Muscle layer of colon (tissue), 2 donors: ENCODE data around the gene DENND1C.
A peak's percentile ranks its signal among the peaks of the same experiment; 100 is the strongest.
"Not testable (repeated sequence)": the region's sequence is repeated elsewhere in the genome, so short reads cannot be mapped to it uniquely, and the experiment has no call there.

Experiments
- H3K27ac ChIP-seq: one replicate; pipeline ENCODE4 v1.7.0; 2013; ENCODE audit warnings: low read depth, mild to moderate bottlenecking, low read length, moderate library complexity
- H3K27me3 ChIP-seq, 2 donors: one replicate each; pipeline ENCODE4 v1.7.0; 2013; ENCODE audit warnings: low read length in 2 of 2, mild to moderate bottlenecking in 2 of 2; ENCODE audit not compliant: insufficient read depth in 2 of 2, control insufficient read depth in 1 of 2
- H3K36me3 ChIP-seq: one replicate; pipeline ENCODE4 v1.7.0; 2013; ENCODE audit warnings: mild to moderate bottlenecking, low read length; ENCODE audit not compliant: insufficient read depth
- H3K4me1 ChIP-seq: one replicate; pipeline ENCODE4 v1.7.0; 2013; ENCODE audit warnings: mild to moderate bottlenecking, low read length; ENCODE audit not compliant: insufficient read depth
- H3K4me3 ChIP-seq, 2 donors: one replicate each; pipeline ENCODE4 v1.7.0; 2013; ENCODE audit warnings: low read length in 2 of 2, low read depth in 1 of 2, mild to moderate bottlenecking in 1 of 2, moderate library complexity in 1 of 2
- H3K9ac ChIP-seq: one replicate; pipeline ENCODE4 v1.7.0; 2013; ENCODE audit warnings: low read length
- H3K9me3 ChIP-seq: one replicate; pipeline ENCODE4 v1.7.0; 2013; ENCODE audit warnings: mild to moderate bottlenecking, low read length
- donor health status: abdominal sarcoma.
- donor health status: Adenocarcinoma of cecum.

Gene DENND1C

DNA sequence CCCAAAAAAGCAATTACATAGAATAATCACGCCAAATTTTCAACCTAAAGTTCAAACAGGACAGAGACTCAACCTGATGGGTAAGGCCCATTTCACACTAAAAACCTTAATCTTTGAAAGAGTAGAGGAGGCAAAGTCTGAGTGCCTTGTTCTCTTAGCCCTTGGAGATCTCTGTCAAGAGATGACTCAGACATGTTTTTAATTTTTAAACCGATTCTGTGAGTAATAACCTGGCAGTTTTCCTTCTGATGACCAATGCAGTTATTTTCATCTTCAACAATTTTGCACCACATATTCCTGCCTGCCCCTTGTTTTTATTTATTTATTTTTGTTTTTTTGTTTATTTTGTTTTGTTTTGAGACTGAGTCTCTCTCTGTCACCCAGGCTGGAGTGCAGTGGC is 37.7 kb upstream of the DENND1C start:
- H3K27me3 ChIP-seq = no peaks in the 10 kb centered on the region
- no peak overlapping the region for H3K27ac ChIP-seq
- no peaks in the 10 kb centered on the region for H3K9me3 ChIP-seq
- H3K4me1 ChIP-seq = peaks cover 5% of the 10 kb centered on the region
- H3K36me3 ChIP-seq = no peaks in the 10 kb centered on the region
- no peak overlapping the region for H3K9ac ChIP-seq
- no peak overlapping the region for H3K4me3 ChIP-seq

GRCh38 chr19:6518145-6518911 is 36.7 kb upstream of the DENND1C start:
- Histone ChIP-seq H3K9ac (no peak overlapping the region), H3K36me3 (no peaks in the 10 kb centered on the region), H3K4me1 (peaks cover 5% of the 10 kb centered on the region), H3K4me3 (no peak overlapping the region), H3K27ac (no peak overlapping the region), H3K9me3 (no peaks in the 10 kb centered on the region), H3K27me3 (no peaks in the 10 kb centered on the region)

DNA sequence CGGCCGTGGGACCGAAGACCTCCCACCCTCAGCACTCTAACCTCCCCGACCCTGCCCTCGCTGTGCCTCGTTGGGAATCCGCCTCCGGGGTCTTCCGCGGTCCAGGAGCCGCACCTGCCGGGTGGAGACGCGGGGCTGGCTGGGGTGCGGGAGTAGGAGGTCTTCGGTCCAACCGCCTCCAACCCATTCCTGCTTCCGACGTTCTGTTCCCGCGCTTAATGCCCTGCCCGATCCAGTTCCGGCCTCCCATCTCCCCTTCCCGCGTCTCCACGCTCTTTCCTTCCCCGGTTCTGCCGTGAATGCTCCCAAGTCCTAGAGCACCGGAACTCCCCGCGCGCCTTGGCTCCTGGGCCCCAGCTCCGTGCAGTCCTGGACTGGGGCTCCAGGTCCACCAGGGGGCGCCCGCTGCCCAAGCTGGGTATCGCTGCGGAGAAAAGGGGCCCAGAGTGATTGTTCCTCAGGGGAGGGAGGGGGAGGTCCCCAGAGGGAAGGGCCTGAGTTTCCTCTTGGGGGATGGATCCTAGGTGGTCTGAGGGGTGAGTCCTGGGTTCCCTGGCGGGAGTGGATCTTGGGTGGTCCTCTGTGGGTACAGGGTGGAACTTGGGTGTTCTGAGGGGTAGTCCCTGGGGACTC is 35.2 kb upstream of the DENND1C start:
- Histone ChIP-seq H3K4me3 (peak overlapping the region; percentile 52 to 71), H3K36me3 (no peaks in the 10 kb centered on the region), H3K4me1 (peaks cover 5% of the 10 kb centered on the region), H3K9me3 (no peaks in the 10 kb centered on the region), H3K27me3 (no peaks in the 10 kb centered on the region), H3K27ac (no peak overlapping the region), H3K9ac (peak overlapping the region; percentile 25)

DNA sequence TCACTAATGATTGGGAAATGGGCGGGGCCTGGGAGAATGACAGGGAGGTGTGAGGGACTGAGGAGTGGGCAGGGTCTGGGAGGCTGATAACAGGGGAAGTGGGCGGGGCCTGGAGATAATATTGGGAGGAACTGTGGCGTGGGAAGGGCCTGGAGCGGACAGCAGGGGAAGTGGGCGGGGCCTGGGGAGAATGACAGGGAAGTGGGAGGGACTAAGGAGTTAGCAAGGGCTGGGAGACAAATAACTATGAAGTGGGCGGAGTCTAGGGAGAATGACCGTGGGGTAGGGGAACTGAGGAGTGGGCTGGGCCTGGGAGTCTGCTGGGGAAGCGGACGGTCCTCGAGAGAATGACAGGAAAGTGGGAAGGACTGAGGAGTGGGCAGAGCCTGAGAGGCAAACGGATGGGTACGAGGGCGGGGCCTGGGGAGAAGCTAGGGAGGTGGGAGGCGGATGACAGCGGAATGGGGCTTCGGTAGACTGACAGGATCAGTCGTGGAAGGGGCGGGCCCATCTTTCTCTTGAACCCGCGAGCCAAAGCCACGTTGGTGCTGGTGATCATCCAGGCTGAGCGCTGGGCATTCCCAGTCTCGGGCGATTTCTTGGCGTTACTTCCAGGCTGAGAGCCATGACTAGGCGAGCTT is 34.6 kb upstream of the DENND1C start:
- no peaks in the 10 kb centered on the region for H3K27me3 ChIP-seq
- H3K27ac ChIP-seq = no peak overlapping the region
- no peak overlapping the region for H3K9ac ChIP-seq
- H3K4me1 ChIP-seq = peaks cover 5% of the 10 kb centered on the region
- H3K9me3 ChIP-seq = no peaks in the 10 kb centered on the region
- H3K4me3 ChIP-seq = peak overlapping the region; percentile 52 to 71
- H3K36me3 ChIP-seq = no peaks in the 10 kb centered on the region

DNA sequence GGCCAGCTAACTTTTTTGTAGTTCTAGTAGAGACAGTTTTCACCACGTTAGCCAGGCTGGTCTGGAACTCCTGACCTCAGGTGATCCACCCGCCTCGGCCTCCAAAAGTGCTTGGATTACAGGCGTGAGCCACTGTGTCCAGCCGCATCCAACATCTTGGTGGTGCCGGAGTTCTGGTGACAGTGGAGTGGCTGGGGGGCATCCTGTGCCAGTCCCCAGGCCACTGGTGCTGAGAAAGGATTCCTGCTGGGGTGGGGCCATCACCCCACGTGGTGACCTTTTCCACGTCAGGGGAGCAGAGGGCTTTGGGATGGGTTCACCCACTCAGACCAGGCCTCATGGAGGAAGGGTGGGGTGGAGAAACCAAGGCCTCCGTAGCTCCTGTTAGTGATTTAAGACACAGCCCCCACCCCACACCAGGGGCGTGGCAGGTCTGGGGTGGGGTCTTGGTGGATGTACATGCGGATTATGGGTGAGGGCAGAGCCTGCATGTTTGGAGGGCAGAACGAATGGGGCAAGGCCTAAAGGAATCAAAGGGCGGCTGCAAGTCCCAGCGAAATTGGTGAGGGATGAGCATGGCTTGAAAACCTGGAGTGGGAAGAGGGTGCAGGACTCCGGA is 33.4 kb upstream of the DENND1C start:
- Histone ChIP-seq H3K9me3 (no peaks in the 10 kb centered on the region), H3K4me1 (peaks cover 5% of the 10 kb centered on the region), H3K9ac (no peak overlapping the region), H3K27me3 (no peaks in the 10 kb centered on the region), H3K4me3 (no peak overlapping the region), H3K27ac (no peak overlapping the region), H3K36me3 (no peaks in the 10 kb centered on the region)

DNA sequence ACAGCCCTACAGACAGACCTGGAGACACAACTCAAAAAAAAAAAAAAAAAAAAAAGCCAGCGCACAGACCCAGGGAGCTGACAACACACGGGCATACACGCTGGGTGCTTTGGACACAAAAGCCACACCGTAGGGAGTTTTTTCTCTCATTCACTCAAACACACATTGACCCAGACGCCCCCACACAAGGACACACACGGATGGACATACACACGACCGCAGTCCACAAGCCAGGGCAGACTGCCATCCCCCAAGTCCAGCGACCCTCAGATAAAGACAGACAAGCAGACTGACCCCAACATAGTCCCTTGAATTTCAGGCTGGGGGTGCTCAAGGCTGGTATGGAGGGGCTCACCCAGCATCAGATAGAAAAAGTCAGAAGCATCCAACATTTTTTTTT is 32.5 kb upstream of the DENND1C start:
- Histone ChIP-seq H3K27ac (no peak overlapping the region), H3K4me1 (peaks cover 5% of the 10 kb centered on the region), H3K36me3 (no peaks in the 10 kb centered on the region), H3K4me3 (no peak overlapping the region), H3K9ac (no peak overlapping the region), H3K9me3 (no peaks in the 10 kb centered on the region), H3K27me3 (no peaks in the 10 kb centered on the region)

DNA sequence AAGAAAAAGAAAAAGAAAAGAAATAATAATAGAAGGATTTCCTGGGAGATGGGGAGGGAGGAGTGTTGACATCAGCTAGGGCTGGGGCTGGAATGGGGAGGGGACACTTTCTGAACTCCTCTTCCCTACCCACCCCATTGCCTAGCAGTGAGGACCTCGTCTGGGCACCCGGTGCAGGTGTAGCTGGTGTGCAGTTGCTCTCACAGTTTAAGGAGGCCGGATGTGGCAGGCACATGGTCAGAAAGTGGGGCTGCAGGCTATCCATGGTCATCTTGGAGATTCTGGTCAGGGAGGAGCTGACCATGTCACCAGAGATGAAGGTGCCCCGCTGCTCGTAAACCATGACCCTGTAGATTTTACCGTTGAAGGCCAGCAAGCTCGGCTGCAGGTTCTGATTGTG is 29.0 kb upstream of the DENND1C start:
- H3K27ac ChIP-seq = no peak overlapping the region
- no peaks in the 10 kb centered on the region for H3K4me1 ChIP-seq
- no peaks in the 10 kb centered on the region for H3K27me3 ChIP-seq
- H3K9me3 ChIP-seq = no peaks in the 10 kb centered on the region
- no peak overlapping the region for H3K9ac ChIP-seq
- no peaks in the 10 kb centered on the region for H3K36me3 ChIP-seq
- no peak overlapping the region for H3K4me3 ChIP-seq

- Histone ChIP-seq H3K9ac (no peak overlapping the region), H3K36me3 (no peaks in the 10 kb centered on the region), H3K9me3 (no peaks in the 10 kb centered on the region), H3K27ac (no peak overlapping the region), H3K4me1 (no peaks in the 10 kb centered on the region), H3K27me3 (no peaks in the 10 kb centered on the region), H3K4me3 (no peak overlapping the region)
Measured at GRCh38 chr19:6509118-6509971, 27.8 kb upstream of the DENND1C start.

- not testable (repeated sequence) for H3K9me3 ChIP-seq, H3K4me1 ChIP-seq, H3K9ac ChIP-seq, H3K27me3 ChIP-seq, H3K36me3 ChIP-seq, H3K4me3 ChIP-seq, H3K27ac ChIP-seq
Measured at GRCh38 chr19:6508028-6508771, 26.6 kb upstream of the DENND1C start.

GRCh38 chr19:6503407-6504201 is 22.0 kb upstream of the DENND1C start:
- H3K4me1 ChIP-seq = no peaks in the 10 kb centered on the region
- H3K4me3 ChIP-seq = no peak overlapping the region
- H3K9me3 ChIP-seq = no peaks in the 10 kb centered on the region
- H3K36me3 ChIP-seq = no peaks in the 10 kb centered on the region
- no peak overlapping the region for H3K9ac ChIP-seq
- peaks cover 11 to 29% of the 10 kb centered on the region in 2 donors for H3K27me3 ChIP-seq
- H3K27ac ChIP-seq = no peak overlapping the region
